ENCODE results near the gene CRACR2B.

GRCh38 chr11:849951-850774 lies 22.4 kb downstream of the CRACR2B start:
- TF ChIP-seq CTCF (IDR thresholded peaks at IDR 0.05): no peak
- TF ChIP-seq POLR2A (IDR thresholded peaks at IDR 0.05): no peak

Measured in uterus (tissue), 2 donors.